ENCODE results near the gene HPD. TPM values are rescaled to one million over a fixed set of nuclear protein-coding genes. Genes with fewer than 3 reads are reported as not detected.

Gene HPD
- total and polyA plus RNA-seq, 2 of the 4 experiments (the other 2 are of a cell fraction), result 0.15 to 0.18 TPM

GRCh38 chr12:121817648-121818043 is 41.0 kb downstream of the HPD start:
- H2BK5ac ChIP-seq (ENCODE audit: low read depth, low read length, poor library complexity, severe bottlenecking), result no peak overlapping the region
- no peak overlapping the region for H2BK120ac ChIP-seq (ENCODE audit: low read depth, low read length)
- no peak overlapping the region for H3K4me2 ChIP-seq (ENCODE audit: low read depth, low read length)
- TF ChIP-seq CTCF (conservative IDR thresholded peaks at IDR 0.05; ENCODE audit: low read depth, low read length) (no peak), BHLHE40 (IDR thresholded peaks at IDR 0.05; ENCODE audit: low read depth, low read length) (no peak), USF2 (IDR thresholded peaks at IDR 0.05; ENCODE audit: low read depth, low read length) (no peak), SMC3 (IDR thresholded peaks at IDR 0.05; ENCODE audit: low read depth, low read length) (no peak), CEBPB (IDR thresholded peaks at IDR 0.05; ENCODE audit: low read depth, low read length) (no peak), MXI1 (IDR thresholded peaks at IDR 0.05; ENCODE audit: borderline replicate concordance, low read depth, low read length) (no peak), MAZ (IDR thresholded peaks at IDR 0.05; ENCODE audit: borderline replicate concordance, low read depth, low read length) (no peak), FOS (IDR thresholded peaks at IDR 0.05; ENCODE audit: low read depth, low read length) (no peak)
- H4K8ac ChIP-seq (ENCODE audit: low read depth in 2 of 2, low read length in 2 of 2), result no peak overlapping the region
- no peak overlapping the region for H2AK5ac ChIP-seq (ENCODE audit: low read depth, low read length)
- ChIA-PET POLR2A (ENCODE audit: unreplicated experiment) (no interaction called here), CTCF (no interaction called here)
- no peak overlapping the region for H3K4me3 ChIP-seq (ENCODE audit: insufficient read depth, low read depth, low read length)
- no peaks in the 10 kb centered on the region for H3K27me3 ChIP-seq (ENCODE audit: control insufficient read depth, insufficient read depth, low read length)
- no TSS peak for BruUV-seq (replicated peaks)
- H2AFZ ChIP-seq (replicated peaks; ENCODE audit: low read length, poor library complexity), result no peak overlapping the region
- in situ Hi-C loops (cut with MboI; ENCODE audit: low sequenced_read_pairs), result no loop called here
- H3K36me3 ChIP-seq (ENCODE audit: control insufficient read depth, insufficient read depth, low read length), result peaks cover 64% of the 10 kb centered on the region
- H3K56ac ChIP-seq (ENCODE audit: extremely low read depth, insufficient read depth, low read length), result no peak overlapping the region
- dilution Hi-C loops (cut with HindIII; ENCODE audit: low sequenced_read_pairs, unreplicated experiment), result no loop called here
- H3K4me1 ChIP-seq (ENCODE audit: control insufficient read depth, insufficient read depth, low read length), result peaks cover 8% of the 10 kb centered on the region
- peaks cover 23% of the 10 kb centered on the region for H4K20me1 ChIP-seq (ENCODE audit: insufficient read depth, low read length)
- no peaks in the 10 kb centered on the region for H3K9me1 ChIP-seq (ENCODE audit: insufficient read depth, low read length)
- H3K18ac ChIP-seq (ENCODE audit: low read depth, low read length), result no peak overlapping the region
- no peak overlapping the region for H3K4ac ChIP-seq (ENCODE audit: low read depth, low read length)
- no peak overlapping the region for H2BK15ac ChIP-seq (ENCODE audit: low read depth, low read length)
- no peak for DNase-seq
- H2AK9ac ChIP-seq (replicated peaks; ENCODE audit: low read depth, low read length, poor library complexity), result no peak overlapping the region
- no peak for ATAC-seq (ENCODE audit: low read depth)
- H3K27ac ChIP-seq (ENCODE audit: insufficient read depth, low read length), result no peak overlapping the region
- peaks cover 30 to 62% of the 10 kb centered on the region in 2 experiments for H3K79me1 ChIP-seq (ENCODE audit: low read depth in 1 of 2, low read length in 2 of 2)
- no peak overlapping the region for H2BK20ac ChIP-seq (ENCODE audit: low read depth, low read length)
- no peak overlapping the region for H4K91ac ChIP-seq (ENCODE audit: insufficient read depth, low read depth, low read length)
- H3K9me3 ChIP-seq (ENCODE audit: control insufficient read depth, insufficient read depth, low read length), result no peaks in the 10 kb centered on the region
- H3K23ac ChIP-seq (ENCODE audit: low read depth, low read length), result no peak overlapping the region
- WGBS, 2 experiments (ENCODE audit: extremely low coverage in 2 of 2, insufficient read length in 1 of 2), result 98% methylated on average over 9 of the region's 18 CpGs; no CpG with 5 or more reads in 1 of the 2 experiments
- H3K14ac ChIP-seq (replicated peaks; ENCODE audit: low read depth, low read length), result no peak overlapping the region
- no peak overlapping the region for H3K9ac ChIP-seq (ENCODE audit: low read depth, low read length)
- H4K5ac ChIP-seq (ENCODE audit: low read depth, low read length), result no peak overlapping the region
- intact Hi-C loops (cut with micrococcal nuclease), result no loop called here
